Endothelial cell (in vitro differentiated cells): ENCODE data around the gene NTRK2. TPM values are rescaled to one million over a fixed set of nuclear protein-coding genes. Genes with fewer than 3 reads are reported as not detected.

ENCODE experiments used
- DNase-seq: peaks from one replicate; pipeline ENCODE4 v3.0.0; 2021; ENCODE audit warnings: low spot score
- H3K27ac Mint-ChIP-seq: one replicate; pipeline ENCODE4 v1.8.0; 2021; ENCODE audit warnings: mixed read lengths, inconsistent platforms; ENCODE audit not compliant: unreplicated experiment
- H3K27me3 Mint-ChIP-seq: one replicate; pipeline ENCODE4 v1.8.0; 2021; ENCODE audit warnings: mild to moderate bottlenecking, moderate library complexity, mixed read lengths, inconsistent platforms; ENCODE audit not compliant: unreplicated experiment
- H3K36me3 Mint-ChIP-seq: one replicate; pipeline ENCODE4 v1.8.0; 2021; ENCODE audit warnings: mild to moderate bottlenecking, low read depth, mixed read lengths, inconsistent platforms; ENCODE audit not compliant: unreplicated experiment
- H3K4me1 Mint-ChIP-seq: one replicate; pipeline ENCODE4 v1.8.0; 2021; ENCODE audit warnings: mild to moderate bottlenecking, mixed read lengths, inconsistent platforms; ENCODE audit not compliant: unreplicated experiment
- H3K4me3 Mint-ChIP-seq: one replicate; pipeline ENCODE4 v1.8.0; 2021; ENCODE audit warnings: mild to moderate bottlenecking, mixed read lengths, inconsistent platforms; ENCODE audit not compliant: unreplicated experiment
- H3K9me3 Mint-ChIP-seq: one replicate; pipeline ENCODE4 v1.8.0; 2021; ENCODE audit warnings: mixed read lengths, inconsistent platforms; ENCODE audit not compliant: unreplicated experiment
- CTCF ChIP-seq: fragments of 200-600 bp; sonication (generic); IDR thresholded peaks from one replicate; pipeline ENCODE4 v1.5.0; 2021; ENCODE audit warnings: antibody characterized with exemption; ENCODE audit not compliant: unreplicated experiment
- total RNA-seq: library from RNA; stranded (reverse); fragmentation: NEBNext Ultra II Directional; extraction: Animal tissue kit (Norgen Biotek cat#: 25700); gene quantifications from one replicate; pipeline ENCODE4 v1.2.1, GENCODE V29; 2021; ENCODE audit not compliant: unreplicated experiment

NTRK2 gene
- total RNA-seq, 1 donor from 2014 or later: not detected

- Mint-ChIP-seq H3K27ac (no peak overlapping the region), H3K4me1 (no peaks in the 10 kb centered on the region), H3K27me3 (no peaks in the 10 kb centered on the region), H3K36me3 (no peaks in the 10 kb centered on the region), H3K4me3 (no peak overlapping the region), H3K9me3 (no peaks in the 10 kb centered on the region)
- DNase-seq: no peak
- no peak for TF ChIP-seq CTCF
These were observed 143.3 kb downstream of the NTRK2 start for GRCh38 chr9:84812847-84813246.

- Mint-ChIP-seq H3K27ac (no peak overlapping the region), H3K4me1 (peaks cover 4% of the 10 kb centered on the region), H3K27me3 (no peaks in the 10 kb centered on the region), H3K9me3 (no peaks in the 10 kb centered on the region), H3K4me3 (no peak overlapping the region), H3K36me3 (no peaks in the 10 kb centered on the region)
- no peak for TF ChIP-seq CTCF
- no peak for DNase-seq
These were observed 146.0 kb downstream of the NTRK2 start for GRCh38 chr9:84815554-84815953.

GRCh38 chr9:84817038-84817437 lies 147.5 kb downstream of the NTRK2 start:
- H3K4me1 Mint-ChIP-seq: peaks cover 4% of the 10 kb centered on the region
- no peak for DNase-seq
- H3K36me3 Mint-ChIP-seq: no peaks in the 10 kb centered on the region
- no peak overlapping the region for H3K4me3 Mint-ChIP-seq
- no peaks in the 10 kb centered on the region for H3K27me3 Mint-ChIP-seq
- no peaks in the 10 kb centered on the region for H3K9me3 Mint-ChIP-seq
- H3K27ac Mint-ChIP-seq: no peak overlapping the region
- no peak for TF ChIP-seq CTCF

GRCh38 chr9:84818791-84819190 lies 149.3 kb downstream of the NTRK2 start:
- no peak for DNase-seq

GRCh38 chr9:84819491-84819991 lies 150.0 kb downstream of the NTRK2 start:
- Mint-ChIP-seq H3K4me3 (no peak overlapping the region), H3K36me3 (no peaks in the 10 kb centered on the region), H3K4me1 (peaks cover 4% of the 10 kb centered on the region), H3K9me3 (no peaks in the 10 kb centered on the region), H3K27ac (no peak overlapping the region), H3K27me3 (peaks cover 3% of the 10 kb centered on the region)
- no peak for TF ChIP-seq CTCF
- no peak for DNase-seq

More at GRCh38 chr9:84818791-84819190, 149.3 kb downstream of the NTRK2 start:
- no peak overlapping the region for H3K27ac Mint-ChIP-seq
- H3K4me1 Mint-ChIP-seq: peaks cover 4% of the 10 kb centered on the region
- peaks cover 1% of the 10 kb centered on the region for H3K27me3 Mint-ChIP-seq
- no peaks in the 10 kb centered on the region for H3K36me3 Mint-ChIP-seq
- H3K9me3 Mint-ChIP-seq: no peaks in the 10 kb centered on the region
- no peak overlapping the region for H3K4me3 Mint-ChIP-seq
- no peak for TF ChIP-seq CTCF
